ENCODE measurements around the gene BRF1.
"Not testable (repeated sequence)": the region's sequence is repeated elsewhere in the genome, so short reads cannot be mapped to it uniquely, and the experiment has no call there.

The BRF1 gene

DNA sequence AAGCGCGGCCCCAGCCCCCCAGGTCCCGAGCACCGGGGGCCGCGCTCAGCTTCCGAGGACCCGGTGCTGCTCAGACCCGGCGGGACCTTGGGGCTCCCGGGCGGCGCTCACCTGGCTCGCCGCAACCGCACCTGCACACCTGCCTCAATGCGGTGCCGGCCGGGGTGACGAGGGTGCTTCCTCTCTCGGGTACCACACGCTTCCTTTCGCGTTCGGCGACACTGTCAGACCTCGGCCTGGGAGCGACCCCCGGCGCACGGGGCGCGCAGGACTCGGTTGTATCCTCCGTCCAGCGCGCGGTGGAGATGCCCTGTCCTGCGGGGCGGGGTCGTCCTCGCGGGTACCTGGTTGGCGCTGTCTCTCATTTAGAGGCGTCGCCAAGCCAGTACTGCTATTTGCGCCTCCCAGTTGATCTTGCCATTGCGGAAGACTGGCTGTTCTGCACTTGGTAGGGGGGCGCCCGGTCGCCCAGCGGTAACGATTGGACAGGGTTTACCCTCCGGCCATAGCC is 14.5 kb upstream of the BRF1 start:
- DNase-seq (ENCODE audit: low read depth): no peak

DNA sequence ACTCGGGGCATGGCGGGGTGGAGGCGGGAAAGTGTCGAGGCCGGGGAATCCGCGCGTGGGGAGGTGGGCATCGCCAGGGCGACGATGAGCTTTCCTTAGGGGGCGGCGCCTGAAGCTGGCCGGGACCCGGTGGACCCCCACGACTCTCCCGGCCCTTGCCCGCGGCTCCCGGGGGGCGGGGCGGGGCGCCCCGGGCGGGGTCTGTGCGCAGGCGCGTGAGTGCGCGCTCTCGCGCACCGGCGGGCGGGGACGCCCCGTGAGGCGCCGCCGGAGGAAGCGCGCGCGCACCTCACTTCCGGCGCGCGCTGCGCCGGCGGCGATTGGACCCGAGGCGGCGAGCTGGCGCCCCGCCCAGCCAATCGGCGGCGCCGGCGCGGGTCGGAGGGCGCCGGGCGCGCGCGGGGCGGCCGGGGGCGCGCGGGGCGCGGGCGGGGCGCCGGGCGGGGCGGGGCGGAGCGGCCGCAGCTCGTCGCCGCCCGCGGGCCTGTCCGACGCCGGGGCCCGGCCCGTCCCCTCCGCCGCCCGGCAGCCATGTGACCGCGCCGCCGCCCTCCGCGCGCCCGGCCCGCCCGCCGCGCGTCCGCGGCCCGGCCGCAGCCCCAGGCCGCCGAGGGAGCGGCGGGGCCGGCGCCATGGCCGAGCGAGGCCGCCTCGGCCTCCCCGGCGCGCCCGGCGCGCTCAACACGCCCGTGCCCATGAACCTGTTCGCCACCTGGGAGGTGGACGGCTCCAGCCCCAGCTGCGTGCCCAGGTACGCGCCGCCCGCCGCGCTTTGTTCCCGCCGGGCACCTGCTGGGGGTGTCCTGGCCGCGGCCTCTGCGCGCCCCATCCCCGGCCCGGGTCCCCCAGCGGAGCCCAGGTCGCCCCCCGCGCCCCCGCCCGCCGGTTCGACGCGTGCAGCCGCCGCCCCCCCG is 13.7 kb upstream of the BRF1 start, which contains the start of gene PACS2:
PACS2 (plus strand) TSS at position 462 of the 914 bp plus-strand sequence; CDS start at position 633, 171 bp downstream.
- peak; percentile 49 for DNase-seq (ENCODE audit: low read depth)

DNA sequence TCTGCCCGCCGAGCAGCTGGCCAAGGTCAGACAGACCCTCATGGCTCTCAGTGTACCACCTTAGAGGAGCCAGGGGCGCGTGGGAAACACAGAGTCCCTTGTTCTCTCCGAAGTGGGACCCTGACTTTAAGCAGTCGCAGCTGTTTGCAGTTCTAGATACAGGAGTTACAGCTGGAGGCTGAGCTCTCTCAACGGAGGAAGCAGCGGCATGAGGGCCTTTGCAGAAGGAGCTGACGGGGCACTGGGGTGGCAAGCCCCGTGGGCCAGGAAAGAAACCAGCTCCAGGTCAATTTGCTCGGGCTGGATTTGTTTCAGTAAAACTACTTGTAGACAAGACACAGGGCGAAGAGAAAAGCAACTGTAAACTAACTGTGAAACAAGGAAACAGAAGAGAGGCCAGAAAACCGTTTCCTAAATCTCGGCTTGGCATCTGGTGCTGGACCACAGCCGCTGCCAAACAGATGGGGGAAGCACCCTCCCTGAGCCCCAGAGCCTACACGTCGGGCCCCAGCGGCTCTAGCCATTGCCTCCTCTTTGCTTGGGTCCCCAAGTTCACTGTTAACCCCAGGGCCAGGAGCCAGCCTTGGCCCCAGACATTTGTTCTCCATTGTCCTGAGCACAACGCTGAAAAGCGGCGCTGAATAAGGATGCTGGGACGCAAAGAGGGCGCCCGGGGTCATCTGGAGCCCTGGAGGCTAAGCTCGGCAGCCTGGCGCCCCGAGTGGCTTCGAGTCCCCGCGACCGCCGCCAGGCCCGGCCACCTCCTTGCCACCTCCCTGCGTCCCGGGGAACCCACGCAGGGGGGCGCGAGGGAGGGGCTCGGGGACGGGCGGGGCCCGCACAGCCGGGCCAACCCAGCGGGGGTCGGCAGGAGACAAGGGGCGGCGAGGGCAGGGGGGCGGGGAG is 12.8 kb upstream of the BRF1 start:
- DNase-seq (ENCODE audit: low read depth): no peak

DNA sequence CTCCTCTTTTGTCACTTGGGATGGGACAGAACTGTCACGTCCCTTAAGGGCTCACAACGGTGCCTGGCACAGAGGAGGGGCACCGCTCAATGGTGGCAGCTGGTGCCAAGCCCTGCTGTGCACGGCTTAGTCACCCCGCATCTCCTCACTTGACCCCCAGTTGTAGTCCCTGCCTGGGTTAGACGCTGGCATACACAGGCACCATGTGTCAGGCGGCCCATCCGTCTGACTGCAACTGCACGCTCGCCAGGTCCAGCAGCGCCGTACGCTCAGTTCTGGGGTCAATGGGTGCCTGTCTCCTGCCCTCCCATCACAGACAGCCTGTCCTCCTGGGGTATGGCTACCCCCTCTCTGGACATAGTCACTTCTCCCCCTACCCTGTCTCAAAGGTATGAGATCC is 12.2 kb upstream of the BRF1 start:
- DNase-seq (ENCODE audit: low read depth): no peak

DNA sequence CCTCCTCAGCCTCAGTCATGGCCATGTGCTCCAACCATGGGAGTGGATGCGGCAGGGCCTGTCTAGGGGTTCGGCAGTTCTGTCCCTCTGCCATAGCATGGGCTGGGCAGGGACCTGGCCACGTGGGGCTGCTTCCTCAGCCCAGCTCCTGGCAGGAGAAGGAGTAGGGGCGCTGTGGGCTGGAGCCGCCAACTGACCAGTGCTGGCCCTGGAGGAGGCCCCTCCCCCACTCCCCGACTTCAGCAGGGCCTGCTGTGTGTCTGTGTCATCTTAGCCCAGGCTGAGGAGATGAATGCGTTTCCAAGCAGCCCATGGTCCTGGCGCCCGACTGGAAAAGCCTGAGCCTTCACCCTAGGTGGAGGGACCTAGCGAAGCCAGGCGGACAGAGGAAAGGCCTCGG is 11.0 kb upstream of the BRF1 start:
- no peak for DNase-seq (ENCODE audit: low read depth)

DNA sequence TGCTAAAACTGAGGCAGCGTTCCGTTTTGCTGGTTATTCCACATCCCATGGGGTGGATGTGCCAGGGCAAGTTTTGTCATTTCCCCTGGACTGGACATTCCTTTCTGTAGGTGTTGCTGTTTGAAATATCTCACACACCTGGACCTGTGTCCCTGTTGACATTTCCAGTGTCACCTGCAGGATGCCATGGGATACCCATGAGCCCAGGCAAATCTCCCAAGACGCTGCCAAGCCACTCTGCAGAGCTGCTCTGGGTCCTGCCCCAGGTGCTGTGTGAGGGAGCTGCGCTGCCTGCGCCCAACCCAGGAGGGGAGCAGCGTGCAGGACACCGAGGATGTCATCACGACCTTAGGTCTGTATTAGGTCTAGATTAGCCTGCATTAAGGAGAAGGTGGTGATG is 8.6 kb upstream of the BRF1 start:
- DNase-seq (ENCODE audit: low read depth): no peak

DNA sequence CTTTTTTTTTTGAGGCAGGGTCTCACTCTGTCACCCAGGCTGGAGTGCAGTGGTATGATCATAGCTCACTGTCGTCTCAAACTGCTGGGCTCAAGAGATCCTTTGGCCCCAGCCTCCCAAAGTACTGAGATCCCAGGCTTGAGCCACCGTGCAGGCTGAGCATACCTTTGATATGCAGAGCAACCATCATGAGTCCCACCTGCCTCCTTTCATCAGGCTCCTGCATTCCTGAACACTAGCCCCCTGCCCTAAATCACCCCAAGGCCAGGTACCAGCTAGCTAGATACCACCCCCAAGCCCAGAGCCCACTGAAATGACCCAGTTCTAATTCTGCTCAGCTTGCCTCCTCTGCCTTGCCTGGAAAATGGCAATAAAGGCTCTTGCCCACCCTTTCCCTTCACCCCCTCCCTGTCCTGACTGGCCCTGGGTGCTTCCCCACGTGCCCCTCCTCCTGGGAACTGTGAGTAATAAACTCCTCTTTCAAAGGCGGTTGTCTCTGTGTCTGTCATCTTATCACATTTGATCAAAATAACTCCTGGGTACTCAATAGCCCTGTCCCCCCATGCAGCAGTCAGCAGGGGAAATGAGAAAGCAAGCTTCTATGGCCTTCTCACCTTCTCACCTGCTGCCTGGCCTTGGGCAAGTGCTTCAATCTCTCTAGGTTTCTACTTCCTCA is 6.4 kb upstream of the BRF1 start:
- DNase-seq (ENCODE audit: low read depth): no peak

DNA sequence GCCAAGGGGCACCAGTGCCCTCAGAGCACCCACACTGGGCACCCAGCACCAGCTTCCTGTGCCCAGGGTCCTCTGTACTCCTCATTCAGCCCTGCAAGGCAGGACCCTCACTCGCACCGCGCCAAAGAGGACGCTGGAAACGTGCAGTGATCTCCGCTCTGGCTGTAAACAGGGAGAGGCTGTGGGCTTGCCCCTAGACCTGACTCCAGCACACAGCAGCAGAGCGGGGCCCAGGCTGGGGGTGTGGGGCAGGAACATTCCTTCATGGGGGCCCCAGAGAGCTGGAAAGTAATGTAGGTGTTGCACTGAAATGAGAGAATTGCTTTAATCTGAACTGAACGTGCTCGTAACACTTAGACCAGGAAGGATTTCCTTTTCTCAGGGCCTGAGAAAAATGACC is 5.0 kb upstream of the BRF1 start:
- no peak for DNase-seq (ENCODE audit: low read depth)

DNA sequence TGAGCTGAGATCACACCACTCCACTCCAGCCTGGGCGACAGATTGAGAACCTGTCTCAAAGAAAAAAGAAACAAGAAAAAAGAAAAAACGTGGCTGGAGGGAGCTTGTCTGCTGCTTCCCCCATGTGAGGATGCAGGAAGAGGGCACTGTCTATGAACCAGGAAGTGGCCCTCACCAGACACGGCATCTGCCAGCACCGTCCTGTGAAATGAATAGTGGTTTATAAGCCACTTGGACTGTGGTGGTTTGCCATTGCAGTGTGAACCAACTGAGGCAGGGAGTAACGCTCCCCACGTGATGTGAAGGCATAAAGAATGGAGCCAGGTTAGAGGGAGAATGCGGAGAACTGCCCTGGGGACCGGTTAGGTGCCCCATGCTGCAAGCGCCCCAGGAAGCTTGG is 4.5 kb upstream of the BRF1 start:
- no peak for DNase-seq (ENCODE audit: low read depth)

DNA sequence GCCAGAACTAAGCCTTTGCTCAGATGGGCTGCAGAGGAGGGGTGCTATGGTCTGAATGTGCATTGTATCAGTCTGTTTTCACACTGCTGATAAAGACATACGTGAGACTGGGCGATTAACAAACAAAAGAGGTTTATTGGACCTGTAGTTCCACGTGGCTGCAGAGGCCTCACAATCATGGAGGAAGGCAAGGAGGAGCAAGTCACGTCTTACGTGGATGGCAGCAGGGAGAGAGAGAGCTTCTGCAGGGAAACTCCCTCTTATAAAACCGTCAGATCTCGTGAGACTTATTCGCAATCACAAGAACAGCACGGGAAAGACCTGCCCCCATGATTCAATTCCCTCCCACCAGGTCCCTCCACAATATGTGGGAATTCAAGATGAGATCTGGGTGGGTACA is 3.8 kb upstream of the BRF1 start:
- no peak for DNase-seq (ENCODE audit: low read depth)

DNA sequence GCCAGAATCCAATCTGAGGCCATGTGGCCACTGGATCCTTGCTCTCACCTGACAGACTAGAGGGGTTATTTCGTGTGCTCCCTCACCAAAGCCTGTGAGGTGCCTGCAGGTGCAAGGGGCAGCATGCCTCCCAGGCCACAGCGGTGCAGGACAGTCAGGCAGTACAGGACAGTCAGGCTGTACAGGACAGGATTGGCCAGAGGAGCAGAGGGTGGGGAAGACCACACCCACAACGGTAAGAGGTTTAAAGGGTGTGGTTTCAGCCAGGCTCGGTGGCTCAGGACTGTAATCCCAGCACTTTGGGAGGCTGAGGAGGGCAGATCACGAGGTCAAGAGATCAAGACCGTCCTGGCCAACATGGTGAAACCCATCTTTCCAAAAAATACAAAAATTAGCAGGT is 3.1 kb upstream of the BRF1 start:
- no peak for DNase-seq (ENCODE audit: low read depth)

DNA sequence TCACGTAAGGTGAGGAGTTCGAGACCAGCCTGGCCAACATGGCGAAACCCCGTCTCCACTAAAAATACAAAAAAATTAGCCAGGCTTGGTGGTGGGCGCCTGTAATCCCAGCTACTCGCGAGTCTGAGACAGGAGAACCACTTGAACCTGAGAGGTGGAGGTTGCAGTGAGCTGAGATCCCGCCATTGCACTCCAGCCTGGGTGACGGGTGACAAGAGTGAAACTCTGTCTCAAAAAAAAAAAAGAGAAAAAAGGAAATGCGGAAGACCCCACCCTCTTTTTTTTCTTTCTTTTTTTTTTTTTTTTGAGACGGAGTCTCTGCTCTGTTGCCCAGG is 1.1 kb upstream of the BRF1 start:
- DNase-seq (ENCODE audit: low read depth): not testable (repeated sequence)

DNA sequence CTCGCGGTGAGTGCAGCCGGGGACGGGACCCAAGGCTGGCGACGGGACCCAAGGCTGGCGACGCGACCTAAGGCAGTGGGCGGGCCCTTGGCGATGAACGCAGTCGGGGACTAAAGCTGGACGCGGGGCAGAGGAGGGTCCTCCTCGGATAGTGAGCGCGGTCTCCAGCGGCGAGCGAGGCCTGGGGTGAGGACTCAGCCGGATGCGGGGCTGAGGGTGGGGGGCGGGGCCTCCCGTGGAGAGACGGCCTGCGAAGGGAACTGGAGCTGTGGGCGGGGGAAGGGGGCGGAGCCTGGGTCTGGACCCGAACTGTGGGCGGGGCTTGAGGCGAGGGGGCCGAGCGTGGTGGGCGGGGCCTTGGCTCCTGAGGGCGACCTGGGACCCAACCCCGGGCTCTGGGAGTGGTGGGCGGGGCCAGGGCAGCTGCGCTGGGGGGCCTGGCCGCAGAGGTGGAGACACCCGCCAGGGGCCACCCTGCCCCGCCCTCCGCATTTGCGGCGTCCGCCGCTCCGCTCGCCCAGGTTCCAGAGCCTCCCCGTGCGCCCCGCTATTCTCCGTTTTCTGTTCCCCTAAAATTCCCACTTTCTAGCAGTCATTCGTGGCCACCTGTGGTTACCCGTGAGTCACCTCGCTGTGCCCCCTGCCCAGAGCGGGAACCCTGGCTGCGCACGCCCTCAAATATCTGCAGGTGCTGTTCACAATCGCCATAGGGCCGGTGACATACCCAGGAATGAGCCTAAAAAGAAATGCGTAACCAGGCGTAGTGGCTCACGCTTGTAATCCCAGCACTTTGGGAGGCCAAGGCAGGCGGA is 508 bp upstream of the BRF1 start:
- peak; percentile 99 for DNase-seq (ENCODE audit: low read depth)

DNA sequence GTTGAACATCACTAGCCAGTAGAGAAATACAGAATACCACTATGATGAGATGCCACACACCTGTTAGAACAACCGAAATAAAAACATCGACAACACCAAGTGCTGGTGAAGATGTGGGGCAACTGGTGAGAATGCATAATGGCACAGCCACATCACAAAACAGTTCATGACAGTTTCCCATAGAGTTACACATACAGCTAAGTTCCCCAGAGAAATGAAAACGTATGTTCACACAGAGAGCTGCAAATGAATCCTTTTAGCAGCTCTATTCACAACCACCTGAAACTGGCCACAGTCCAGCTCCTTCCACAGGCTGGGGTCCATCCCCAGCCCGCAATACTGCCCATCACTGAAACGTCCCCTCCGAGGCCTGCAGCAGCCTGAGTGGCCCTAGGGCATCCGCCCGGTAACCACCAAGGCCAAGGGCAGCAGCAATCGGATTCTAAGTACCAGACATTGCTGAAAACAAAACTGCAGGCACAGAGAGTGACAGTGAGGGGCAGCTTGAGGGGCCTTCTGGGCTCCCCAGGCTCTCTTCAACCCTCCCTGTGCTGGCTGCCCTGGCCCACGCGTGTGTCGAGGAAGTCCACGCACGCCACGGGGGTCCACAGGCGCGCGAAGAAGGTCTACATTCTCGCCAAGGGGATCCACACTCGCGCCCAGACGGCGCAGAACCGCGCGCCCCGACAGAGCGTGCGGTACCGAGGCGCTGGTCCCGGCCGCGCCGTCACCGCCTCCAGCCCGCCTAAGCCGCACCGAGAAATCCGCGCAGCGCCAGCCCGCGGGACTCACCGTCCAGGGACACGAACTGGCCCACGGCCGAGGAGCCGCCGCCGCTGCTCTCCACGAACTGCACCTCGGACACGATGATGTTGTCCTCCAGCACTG is 903 bp downstream of the BRF1 start:
- no peak for DNase-seq (ENCODE audit: low read depth)

DNA sequence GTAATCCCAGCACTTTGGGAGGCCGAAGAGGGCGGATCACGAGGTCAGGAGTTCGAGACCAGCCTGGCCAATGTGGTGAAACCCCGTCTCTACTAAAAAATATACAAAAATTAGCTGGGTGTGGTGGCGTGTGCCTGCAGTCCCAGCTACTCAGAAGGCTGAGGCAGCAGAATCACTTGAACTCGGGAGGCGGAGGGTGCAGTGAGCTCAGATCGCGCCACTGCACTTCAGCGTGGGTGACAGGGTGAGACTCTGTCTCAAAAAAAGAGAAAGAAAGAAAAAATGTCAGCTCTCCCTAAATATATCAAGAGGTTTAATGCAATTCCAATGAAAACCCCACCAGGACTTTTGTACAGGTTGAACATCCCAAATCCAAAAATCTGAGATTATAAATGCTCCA is 3.5 kb downstream of the BRF1 start:
- DNase-seq (ENCODE audit: low read depth): not testable (repeated sequence)

DNA sequence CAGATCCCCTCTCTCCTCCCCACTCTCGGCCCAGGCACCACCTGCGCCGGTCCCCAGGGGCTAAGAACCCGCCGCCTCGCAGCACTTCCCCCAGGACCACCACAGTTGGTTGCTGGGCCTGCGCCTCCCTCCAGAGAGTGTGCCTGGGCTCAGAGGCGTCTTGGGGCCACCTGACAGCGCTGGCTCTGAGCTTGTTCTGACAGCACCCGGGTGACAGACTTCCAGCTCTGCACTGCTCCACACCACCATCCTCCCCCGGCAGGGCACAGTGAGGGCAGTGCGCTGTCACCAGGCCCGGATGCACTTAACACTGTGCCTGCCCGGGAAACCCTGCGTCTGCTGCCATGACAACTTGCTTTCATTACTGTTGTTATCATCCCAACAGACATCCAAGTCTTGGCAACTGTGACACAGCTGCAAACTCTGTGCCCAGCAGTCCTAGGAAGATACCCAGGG is 6.6 kb downstream of the BRF1 start:
- DNase-seq (ENCODE audit: low read depth): peak; percentile 30

DNA sequence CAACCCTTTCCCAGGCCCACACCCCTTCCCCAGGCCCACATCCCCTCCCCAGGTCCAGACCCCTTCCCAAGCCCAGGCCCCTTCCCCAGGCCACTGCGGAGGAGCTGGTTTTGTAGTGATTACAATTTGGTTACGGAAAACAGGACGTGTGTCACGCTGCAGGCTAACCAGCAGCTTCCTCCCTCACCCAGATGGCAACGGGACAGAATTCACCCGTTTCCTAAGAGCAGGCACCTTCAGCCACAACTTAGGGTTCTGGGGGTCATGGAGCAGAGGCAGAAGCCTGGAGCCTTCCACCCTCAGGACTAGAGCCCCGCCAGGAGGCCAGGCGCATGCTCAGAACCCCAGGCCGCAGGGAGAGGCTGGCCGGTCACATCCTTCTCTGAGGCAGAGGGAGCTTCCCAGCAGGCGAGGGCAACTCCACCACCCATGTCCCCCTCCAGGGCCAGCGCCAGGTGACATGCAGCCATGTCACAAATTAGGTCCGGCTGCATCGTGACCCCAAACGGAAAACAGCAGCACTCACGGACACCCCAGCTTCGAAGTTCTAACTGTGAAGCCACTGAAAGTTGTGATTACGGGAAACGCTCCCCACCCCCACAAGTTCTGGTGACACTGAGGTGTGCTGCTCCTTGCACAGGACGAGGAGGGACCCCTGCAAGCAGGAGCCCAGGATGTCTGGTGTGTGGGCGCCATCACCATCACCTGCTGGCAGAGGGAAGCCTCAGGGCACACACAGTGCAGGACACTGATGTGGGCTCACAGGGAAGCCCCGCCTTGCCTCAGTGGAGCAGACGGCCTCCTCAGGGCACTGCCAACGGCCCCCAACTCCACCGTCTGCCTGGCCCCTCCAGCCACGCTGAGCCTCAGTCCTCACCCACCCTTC is 7.7 kb downstream of the BRF1 start:
- no peak for DNase-seq (ENCODE audit: low read depth)

DNA sequence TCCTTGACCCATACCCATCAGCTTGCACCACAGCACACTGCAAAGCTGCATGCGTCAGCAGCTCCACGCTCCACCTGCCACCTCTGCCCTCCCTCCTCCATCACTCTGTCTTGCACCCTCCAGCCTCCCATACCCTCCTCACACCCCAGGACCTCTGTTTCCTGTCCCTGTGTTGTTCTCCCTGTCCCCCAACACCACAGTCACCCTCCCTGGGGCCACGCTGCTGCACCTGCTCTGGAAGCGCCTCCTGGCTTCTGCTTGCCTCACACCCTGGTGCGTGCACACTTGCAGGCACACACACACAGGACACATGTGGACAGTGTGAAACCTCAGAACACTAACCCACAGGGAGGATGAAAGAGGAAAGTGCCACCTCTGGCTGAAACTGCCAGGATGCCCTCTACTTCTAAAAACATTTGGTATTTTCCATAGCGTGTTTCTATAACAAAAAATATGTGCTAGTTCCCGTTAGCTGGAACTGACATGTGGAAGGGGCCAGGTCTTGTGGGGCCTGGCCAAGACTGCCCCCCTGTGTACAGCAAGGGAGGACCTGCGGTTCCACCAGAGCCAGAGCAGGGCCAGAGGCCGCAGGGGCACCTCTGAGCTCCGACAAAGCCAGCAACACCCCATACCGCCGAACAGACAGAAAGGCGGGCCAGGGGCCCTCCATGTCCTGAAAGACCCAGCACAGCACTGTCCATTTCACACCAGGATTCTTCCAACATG is 10.0 kb downstream of the BRF1 start:
- DNase-seq (ENCODE audit: low read depth): no peak

DNA sequence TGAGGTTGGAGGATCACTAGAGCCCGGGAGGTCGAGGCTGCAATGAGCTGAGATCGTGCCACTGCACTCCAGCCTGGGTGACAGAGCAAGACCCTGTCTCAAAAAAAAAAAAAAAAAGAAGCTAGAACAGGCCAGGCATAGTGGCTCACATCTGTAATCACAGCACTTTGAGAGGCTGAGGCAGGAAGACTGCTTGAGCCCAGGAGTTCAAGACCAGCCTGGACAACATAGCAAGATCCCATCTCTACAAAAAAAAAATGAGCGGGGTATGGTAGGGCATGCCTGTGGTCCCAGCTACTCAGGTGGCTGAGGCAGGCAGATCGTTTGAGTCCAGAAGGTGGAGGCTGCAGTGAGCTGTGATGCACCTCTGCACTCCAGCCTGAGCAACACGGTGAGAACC is 11.9 kb downstream of the BRF1 start:
- DNase-seq (ENCODE audit: low read depth): not testable (repeated sequence)

All from stimulated activated CD8-positive, alpha-beta memory T cell treated with anti-CD3 and anti-CD28 coated beads, Interleukin-12 subunit alpha, Interleukin-12 subunit beta, amount 100 ng/mL, for 1 hour (primary cell).